NCI-H446 (cell line): ENCODE measurements around the gene OR11G2.
"Not testable (repeated sequence)": the region's sequence is repeated elsewhere in the genome, so short reads cannot be mapped to it uniquely, and the experiment has no call there.

ENCODE experiments used
- DNase-seq, 2 experiments: peaks; one replicate each; lab custom pipeline; 2025; lab: John Stamatoyannopoulos, UW

Gene OR11G2

GRCh38 chr14:20223410-20223809 is 32.7 kb downstream of the OR11G2 start, which contains the start of gene OR11H6:
Gene OR11H6, plus strand, starts transcription at chr14:20223710. Its CDS starts 0 bp downstream, at chr14:20223710.
- DNase-seq = no peak

GRCh38 chr14:20228681-20229080 is 38.0 kb downstream of the OR11G2 start, which contains the start of gene OR11H7:
Gene OR11H7, plus strand, starts transcription at chr14:20228981.
- no peak for DNase-seq

GRCh38 chr14:20235415-20235814 is 44.7 kb downstream of the OR11G2 start:
- not testable (repeated sequence) for DNase-seq

DNA sequence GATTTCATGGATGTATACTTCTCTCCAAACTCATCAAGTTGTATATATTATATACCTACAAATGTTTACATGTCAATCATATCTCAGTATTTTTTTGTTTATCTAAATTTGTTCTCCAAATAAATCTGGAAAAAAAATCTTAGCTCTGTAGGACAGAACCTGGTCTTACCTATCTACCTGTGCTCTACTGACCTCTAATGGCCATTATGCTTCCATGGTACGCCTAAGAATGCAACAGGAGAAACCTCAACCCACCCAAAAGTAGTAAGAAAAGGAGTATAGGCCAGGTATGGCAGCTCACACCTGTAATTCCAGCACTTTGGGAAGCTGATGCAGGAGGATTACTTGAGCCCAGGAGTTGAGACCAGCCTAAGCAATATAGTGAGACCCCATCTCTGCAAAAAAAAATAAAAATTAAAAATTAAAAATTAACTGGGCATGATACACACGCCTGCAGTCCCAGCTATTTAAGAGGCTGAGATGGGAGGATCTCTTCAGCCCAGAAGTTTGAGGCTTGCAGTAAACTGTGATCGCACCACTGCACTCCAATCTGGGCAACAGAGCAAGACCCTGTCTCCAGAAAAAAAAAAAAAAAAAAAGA is 57.0 kb downstream of the OR11G2 start:
- no peak for DNase-seq
